HepG2 (cell line): ENCODE measurements around the gene LRRC15. TPM values are rescaled to one million over a fixed set of nuclear protein-coding genes. Genes with fewer than 3 reads are reported as not detected.

Experiments used
- MAFG ChIP-seq: sonication (generic); formaldehyde crosslinking; IDR thresholded peaks from 2 replicates; pipeline ENCODE4 v1.5.1; 2020; ENCODE audit warnings: mild to moderate bottlenecking, missing genetic modification reagents
- SUZ12 ChIP-seq: fragments of 150-350 bp; IDR thresholded peaks from 2 replicates; pipeline ENCODE4 v1.6.1; 2014; ENCODE audit warnings: low read depth, low read length
- ZNF407 ChIP-seq: sonication (generic); formaldehyde crosslinking; IDR thresholded peaks from one replicate; pipeline ENCODE4 v1.5.1; 2020; ENCODE audit warnings: mild to moderate bottlenecking, missing genetic modification reagents; ENCODE audit errors: not compliant biosample characterization
- ZNF609 ChIP-seq: sonication (generic); formaldehyde crosslinking; IDR thresholded peaks from 2 replicates; pipeline ENCODE4 v1.4.0; 2020; ENCODE audit warnings: mild to moderate bottlenecking, missing genetic modification reagents, borderline replicate concordance
- ZNF652 ChIP-seq: IDR thresholded peaks from 2 replicates; pipeline ENCODE4 v1.6.1; 2016; ENCODE audit warnings: low read depth, borderline replicate concordance
- polyA plus RNA-seq, 8 experiments: library from polyadenylated mRNA; depleted of rRNA in 3 of 8; stranded (reverse) in 7 of 8; unstranded in 1 of 8; fragments of >200 nt; fragmentation: Illumina TruSeq in 4 of 8; extraction: Trizol in 4 of 8; gene quantifications; 2 replicates each; pipeline versions ENCODE4 v1.2.1 to v1.2.3, GENCODE V29; 2011 to 2016; ENCODE audit warnings: low read depth in 4 of 8, missing spikeins in 1 of 8, mixed read lengths in 1 of 8; ENCODE audit not compliant: insufficient read depth in 1 of 8
- total RNA-seq, 5 experiments: library from RNA; depleted of rRNA; stranded (reverse); fragments of >200 nt; fragmentation: Illumina TruSeq; extraction: Trizol; gene quantifications; 2 replicates each; pipeline ENCODE4 v1.2.3, GENCODE V29; 2016; ENCODE audit warnings: low read depth in 1 of 5
- TF ChIP-seq, protein P1 (sequence below): sonication (generic); formaldehyde crosslinking; IDR thresholded peaks from 2 replicates; pipeline ENCODE4 v1.4.0; 2020; ENCODE audit warnings: missing genetic modification reagents, borderline replicate concordance
- TF ChIP-seq, protein P2 (sequence below): sonication (generic); formaldehyde crosslinking; IDR thresholded peaks from 2 replicates; pipeline ENCODE4 v1.8.0; 2022; ENCODE audit warnings: low read depth, missing genetic modification reagents

LRRC15 gene
- total and polyA plus RNA-seq, 2 of the 13 experiments (the other 11 are each of a cell fraction or from before 2014, with no cell fraction given) = not detected

DNA sequence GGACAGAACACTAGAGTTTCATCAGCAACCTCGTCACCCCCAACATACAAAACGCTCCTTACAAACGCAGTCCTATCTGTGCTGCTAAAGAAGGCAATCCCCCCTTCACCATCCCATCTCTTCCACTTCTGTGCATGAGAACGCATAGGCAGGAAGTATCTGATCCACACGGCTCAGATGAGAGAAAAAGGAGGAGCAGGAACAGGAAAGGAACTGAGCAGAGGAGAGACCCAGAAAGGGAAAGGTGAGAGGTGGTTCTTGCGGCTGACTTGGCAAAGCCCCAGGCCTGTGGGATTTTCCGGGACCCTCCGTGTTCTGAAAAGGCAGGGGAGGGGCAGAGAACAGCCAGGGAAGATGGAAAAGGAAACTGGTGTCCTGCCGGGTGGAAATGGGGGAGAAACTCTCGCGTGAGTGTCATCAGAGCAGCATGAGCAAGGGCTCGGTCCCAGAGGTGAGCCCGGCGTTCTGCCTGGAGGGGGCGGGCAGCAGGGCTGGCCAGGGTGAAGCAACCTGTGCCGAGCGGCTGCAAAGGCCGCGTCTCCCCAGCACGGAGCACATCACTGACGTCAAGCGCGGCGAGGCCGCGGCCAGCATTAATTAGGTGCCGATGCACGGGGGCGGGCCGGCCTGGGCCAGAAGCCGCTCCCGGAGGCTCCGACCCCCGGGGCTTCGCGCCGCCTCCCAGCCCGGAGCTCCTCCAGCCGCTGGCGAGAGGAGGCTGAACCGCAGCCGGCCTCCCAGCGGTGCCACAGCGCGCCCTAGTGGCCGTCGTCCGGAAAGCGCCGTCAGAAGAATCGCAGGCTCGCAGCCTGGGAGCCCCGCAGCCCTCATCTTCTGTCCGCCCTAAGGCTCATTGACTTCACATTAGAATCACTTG, 54.2 kb downstream of the LRRC15 start (continued):
- TF ChIP-seq, protein P1, sequence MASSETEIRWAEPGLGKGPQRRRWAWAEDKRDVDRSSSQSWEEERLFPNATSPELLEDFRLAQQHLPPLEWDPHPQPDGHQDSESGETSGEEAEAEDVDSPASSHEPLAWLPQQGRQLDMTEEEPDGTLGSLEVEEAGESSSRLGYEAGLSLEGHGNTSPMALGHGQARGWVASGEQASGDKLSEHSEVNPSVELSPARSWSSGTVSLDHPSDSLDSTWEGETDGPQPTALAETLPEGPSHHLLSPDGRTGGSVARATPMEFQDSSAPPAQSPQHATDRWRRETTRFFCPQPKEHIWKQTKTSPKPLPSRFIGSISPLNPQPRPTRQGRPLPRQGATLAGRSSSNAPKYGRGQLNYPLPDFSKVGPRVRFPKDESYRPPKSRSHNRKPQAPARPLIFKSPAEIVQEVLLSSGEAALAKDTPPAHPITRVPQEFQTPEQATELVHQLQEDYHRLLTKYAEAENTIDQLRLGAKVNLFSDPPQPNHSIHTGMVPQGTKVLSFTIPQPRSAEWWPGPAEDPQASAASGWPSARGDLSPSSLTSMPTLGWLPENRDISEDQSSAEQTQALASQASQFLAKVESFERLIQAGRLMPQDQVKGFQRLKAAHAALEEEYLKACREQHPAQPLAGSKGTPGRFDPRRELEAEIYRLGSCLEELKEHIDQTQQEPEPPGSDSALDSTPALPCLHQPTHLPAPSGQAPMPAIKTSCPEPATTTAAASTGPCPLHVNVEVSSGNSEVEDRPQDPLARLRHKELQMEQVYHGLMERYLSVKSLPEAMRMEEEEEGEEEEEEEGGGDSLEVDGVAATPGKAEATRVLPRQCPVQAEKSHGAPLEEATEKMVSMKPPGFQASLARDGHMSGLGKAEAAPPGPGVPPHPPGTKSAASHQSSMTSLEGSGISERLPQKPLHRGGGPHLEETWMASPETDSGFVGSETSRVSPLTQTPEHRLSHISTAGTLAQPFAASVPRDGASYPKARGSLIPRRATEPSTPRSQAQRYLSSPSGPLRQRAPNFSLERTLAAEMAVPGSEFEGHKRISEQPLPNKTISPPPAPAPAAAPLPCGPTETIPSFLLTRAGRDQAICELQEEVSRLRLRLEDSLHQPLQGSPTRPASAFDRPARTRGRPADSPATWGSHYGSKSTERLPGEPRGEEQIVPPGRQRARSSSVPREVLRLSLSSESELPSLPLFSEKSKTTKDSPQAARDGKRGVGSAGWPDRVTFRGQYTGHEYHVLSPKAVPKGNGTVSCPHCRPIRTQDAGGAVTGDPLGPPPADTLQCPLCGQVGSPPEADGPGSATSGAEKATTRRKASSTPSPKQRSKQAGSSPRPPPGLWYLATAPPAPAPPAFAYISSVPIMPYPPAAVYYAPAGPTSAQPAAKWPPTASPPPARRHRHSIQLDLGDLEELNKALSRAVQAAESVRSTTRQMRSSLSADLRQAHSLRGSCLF (CRISPR knock-in tag) = no peak
- TF ChIP-seq, protein P2, sequence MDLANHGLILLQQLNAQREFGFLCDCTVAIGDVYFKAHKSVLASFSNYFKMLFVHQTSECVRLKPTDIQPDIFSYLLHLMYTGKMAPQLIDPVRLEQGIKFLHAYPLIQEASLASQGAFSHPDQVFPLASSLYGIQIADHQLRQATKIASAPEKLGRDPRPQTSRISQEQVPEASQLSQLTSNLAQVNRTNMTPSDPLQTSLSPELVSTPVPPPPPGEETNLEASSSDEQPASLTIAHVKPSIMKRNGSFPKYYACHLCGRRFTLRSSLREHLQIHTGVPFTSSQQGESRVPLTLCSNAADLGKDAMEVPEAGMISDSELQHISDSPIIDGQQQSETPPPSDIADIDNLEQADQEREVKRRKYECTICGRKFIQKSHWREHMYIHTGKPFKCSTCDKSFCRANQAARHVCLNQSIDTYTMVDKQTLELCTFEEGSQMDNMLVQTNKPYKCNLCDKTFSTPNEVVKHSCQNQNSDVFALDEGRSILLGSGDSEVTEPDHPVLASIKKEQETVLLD (CRISPR knock-in tag) = no peak
- TF ChIP-seq SUZ12 (no peak), ZNF652 (no peak), MAFG (CRISPR knock-in tag) (no peak), ZNF407 (no peak), ZNF609 (CRISPR knock-in tag) (no peak)
